Fibroblast of skin of scalp (primary cell): ENCODE results near the gene VPS25.
"Not testable (repeated sequence)": the region's sequence is repeated elsewhere in the genome, so short reads cannot be mapped to it uniquely, and the experiment has no call there.

Source experiments
- DNase-seq: peaks from one replicate; pipeline ENCODE4 v3.0.0-alpha.2; 2013

VPS25 gene

GRCh38 chr17:42768006-42768405, 5.2 kb upstream of the VPS25 start:
- not testable (repeated sequence) for DNase-seq

GRCh38 chr17:42769964-42770363, 3.3 kb upstream of the VPS25 start:
- DNase-seq, result not testable (repeated sequence)

- DNase-seq, result no peak
Measured at GRCh38 chr17:42772945-42773289, 332 bp upstream of the VPS25 start.

- DNase-seq, result peak; percentile 41
Measured at GRCh38 chr17:42774066-42774745, 957 bp downstream of the VPS25 start.

GRCh38 chr17:42775534-42776098, 2.4 kb downstream of the VPS25 start:
- DNase-seq, result peak; percentile 47

GRCh38 chr17:42778570-42778969, 5.3 kb downstream of the VPS25 start:
- no peak for DNase-seq

- no peak for DNase-seq
Measured at GRCh38 chr17:42779304-42779935, 6.2 kb downstream of the VPS25 start.

- DNase-seq, result peak; percentile 23
Measured at GRCh38 chr17:42779936-42780850, 6.9 kb downstream of the VPS25 start, which contains the start of gene WNK4. TSS of gene WNK4 (plus strand) at chr17:42780610. CDS start at chr17:42780699, 89 bp downstream.

GRCh38 chr17:42780851-42781638, 7.8 kb downstream of the VPS25 start:
- no peak for DNase-seq

- no peak for DNase-seq
Measured at GRCh38 chr17:42781639-42782165, 8.5 kb downstream of the VPS25 start.

GRCh38 chr17:42782166-42783061, 9.2 kb downstream of the VPS25 start:
- DNase-seq, result no peak

GRCh38 chr17:42783062-42783790, 10.0 kb downstream of the VPS25 start:
- peak; percentile 56 for DNase-seq

- DNase-seq, result no peak
Measured at GRCh38 chr17:42783791-42784138, 10.5 kb downstream of the VPS25 start.

GRCh38 chr17:42784409-42784808, 11.2 kb downstream of the VPS25 start:
- DNase-seq, result no peak

- DNase-seq, result no peak
Measured at GRCh38 chr17:42784811-42785592, 11.8 kb downstream of the VPS25 start.

GRCh38 chr17:42787266-42787665, 14.0 kb downstream of the VPS25 start:
- DNase-seq, result no peak

GRCh38 chr17:42791948-42792347, 18.7 kb downstream of the VPS25 start:
- DNase-seq, result no peak

- DNase-seq, result no peak
Measured at GRCh38 chr17:42792545-42792944, 19.3 kb downstream of the VPS25 start.

- DNase-seq, result no peak
Measured at GRCh38 chr17:42795061-42795460, 21.8 kb downstream of the VPS25 start.
